ENCODE results near the gene ATP8B1. TPM values are rescaled to one million over a fixed set of nuclear protein-coding genes. Genes with fewer than 3 reads are reported as not detected.

ATP8B1 gene
- 0.11 TPM in 1 of 2 replicates, not detected in the other for polyA plus RNA-seq

GRCh38 chr18:57803103-57803969 is at the start of gene ATP8B1:
TSS of gene ATP8B1 (minus strand) at chr18:57803315. CDS start at chr18:57731807, 71,508 bp downstream.

Other genes with a start within 250 kb of the ATP8B1 start
- 9.1 and 15.5 TPM in 2 replicates for gene FECH, start 216.6 kb downstream of the ATP8B1 start, polyA plus RNA-seq
- gene NARS1, start 181.5 kb downstream of the ATP8B1 start, polyA plus RNA-seq, result 320 and 343 TPM in 2 replicates
- 3.6 and 14.0 TPM in 2 replicates for gene NEDD4L, start 240.9 kb upstream of the ATP8B1 start, polyA plus RNA-seq

Data from Purkinje cell (primary cell).